IMR-90 (cell line): Measurements from ENCODE around the gene TNNC2. TPM values are rescaled to one million over a fixed set of nuclear protein-coding genes. Genes with fewer than 3 reads are reported as not detected.

Source experiments
- ATAC-seq: fragments of 200-7000 bp; cut with Tn5 transposase; 2 replicates; pipeline ENCODE4 v1.9.1; 2020; ENCODE audit warnings: low read depth, mild to moderate bottlenecking, moderate library complexity
- BruUV-seq: library from RNA; stranded (reverse); fragments of 400-500 nt; replicated peaks from 2 replicates; lab custom pipeline; 2021; lab: Mats Ljungman, UMichigan
- CTCF ChIA-PET: fragments of 300-600 bp; formaldehyde crosslinking; extraction: SDS; loops from one replicate; lab custom pipeline; 2021; ENCODE audit warnings: antibody characterized with exemption; lab: Yijun Ruan, JAX
- POLR2A ChIA-PET: fragments of 300-600 bp; sonication (Branson Sonifier 250); formaldehyde crosslinking; loops from one replicate; lab custom pipeline; 2022; ENCODE audit warnings: antibody characterized with exemption; ENCODE audit not compliant: unreplicated experiment; lab: Charles Lee
- DNase-seq: peaks from one replicate; pipeline ENCODE4 v3.0.0; 2013
- H2AFZ ChIP-seq: replicated peaks from 2 replicates; pipeline ENCODE3; 2013; ENCODE audit warnings: low read length, mild to moderate bottlenecking; ENCODE audit not compliant: poor library complexity
- H2AK5ac ChIP-seq: 2 replicates; pipeline ENCODE4 v1.6.1; 2013; ENCODE audit warnings: low read depth, low read length, inconsistent platforms
- H2AK9ac ChIP-seq: replicated peaks from 2 replicates; pipeline ENCODE3; 2013; ENCODE audit warnings: mild to moderate bottlenecking, low read depth, low read length, moderate library complexity; ENCODE audit not compliant: poor library complexity
- H2BK120ac ChIP-seq: 2 replicates; pipeline ENCODE4 v1.6.1; 2013; ENCODE audit warnings: low read depth, low read length, inconsistent platforms
- H2BK15ac ChIP-seq: 3 replicates; pipeline ENCODE4 v1.6.1; 2013; ENCODE audit warnings: low read depth, low read length, inconsistent platforms
- H2BK20ac ChIP-seq: 2 replicates; pipeline ENCODE4 v1.6.1; 2013; ENCODE audit warnings: low read depth, mild to moderate bottlenecking, inconsistent platforms, low read length, moderate library complexity
- H2BK5ac ChIP-seq: 2 replicates; pipeline ENCODE4 v1.6.1; 2013; ENCODE audit warnings: mild to moderate bottlenecking, low read depth, low read length, inconsistent platforms; ENCODE audit not compliant: poor library complexity, severe bottlenecking
- H3K14ac ChIP-seq: replicated peaks from 2 replicates; pipeline ENCODE4 v1.6.1; 2013; ENCODE audit warnings: low read depth, low read length, inconsistent platforms
- H3K18ac ChIP-seq: 2 replicates; pipeline ENCODE4 v1.6.1; 2013; ENCODE audit warnings: low read depth, low read length, control low read depth
- H3K23ac ChIP-seq: 2 replicates; pipeline ENCODE4 v1.6.1; 2013; ENCODE audit warnings: low read depth, low read length, inconsistent platforms
- H3K27ac ChIP-seq: 2 replicates; pipeline ENCODE4 v1.5.1; 2013; ENCODE audit warnings: mild to moderate bottlenecking, control low read depth, low read length; ENCODE audit not compliant: insufficient read depth
- H3K27me3 ChIP-seq: 2 replicates; pipeline ENCODE4 v1.6.1; 2013; ENCODE audit warnings: low read length; ENCODE audit not compliant: control insufficient read depth, insufficient read depth
- H3K36me3 ChIP-seq: 2 replicates; pipeline ENCODE4 v1.6.1; 2013; ENCODE audit warnings: low read length, mixed read lengths; ENCODE audit not compliant: control insufficient read depth, insufficient read depth
- H3K4ac ChIP-seq: 2 replicates; pipeline ENCODE4 v1.6.1; 2013; ENCODE audit warnings: low read depth, low read length, inconsistent platforms
- H3K4me1 ChIP-seq: 2 replicates; pipeline ENCODE4 v1.6.1; 2013; ENCODE audit warnings: low read length, mixed read lengths; ENCODE audit not compliant: control insufficient read depth, insufficient read depth
- H3K4me2 ChIP-seq: 2 replicates; pipeline ENCODE4 v1.6.1; 2013; ENCODE audit warnings: low read depth, mild to moderate bottlenecking, control low read depth, low read length, moderate library complexity
- H3K4me3 ChIP-seq: 2 replicates; pipeline ENCODE4 v1.5.1; 2013; ENCODE audit warnings: low read depth, mild to moderate bottlenecking, control low read depth, low read length, moderate library complexity; ENCODE audit not compliant: insufficient read depth
- H3K56ac ChIP-seq: 2 replicates; pipeline ENCODE4 v1.6.1; 2013; ENCODE audit warnings: low read length, inconsistent platforms; ENCODE audit not compliant: insufficient read depth; ENCODE audit errors: extremely low read depth
- H3K79me1 ChIP-seq, 2 experiments: 2 replicates each; pipeline ENCODE4 v1.6.1; 2013; ENCODE audit warnings: low read length in 2 of 2, inconsistent platforms in 1 of 2, low read depth in 1 of 2
- H3K9ac ChIP-seq: 2 replicates; pipeline ENCODE4 v1.6.1; 2013; ENCODE audit warnings: low read depth, low read length, control low read depth
- H3K9me1 ChIP-seq: 2 replicates; pipeline ENCODE4 v1.6.1; 2013; ENCODE audit warnings: low read length, inconsistent platforms; ENCODE audit not compliant: insufficient read depth
- H3K9me3 ChIP-seq: 2 replicates; pipeline ENCODE4 v1.6.1; 2013; ENCODE audit warnings: low read length; ENCODE audit not compliant: control insufficient read depth, insufficient read depth
- H4K20me1 ChIP-seq: 2 replicates; pipeline ENCODE4 v1.6.1; 2013; ENCODE audit warnings: low read length, inconsistent platforms; ENCODE audit not compliant: insufficient read depth
- H4K5ac ChIP-seq: 2 replicates; pipeline ENCODE4 v1.6.1; 2013; ENCODE audit warnings: mild to moderate bottlenecking, low read depth, low read length, control low read depth
- H4K8ac ChIP-seq, 2 experiments: 2 replicates each; pipeline ENCODE4 v1.6.1; 2013; ENCODE audit warnings: low read depth in 2 of 2, low read length in 2 of 2, control low read depth in 1 of 2, inconsistent platforms in 1 of 2
- H4K91ac ChIP-seq: 2 replicates; pipeline ENCODE4 v1.6.1; 2013; ENCODE audit warnings: low read depth, low read length, inconsistent platforms; ENCODE audit not compliant: insufficient read depth
- CEBPB ChIP-seq: IDR thresholded peaks from 2 replicates; pipeline ENCODE4 v1.6.1; 2012; ENCODE audit warnings: low read depth, low read length, improper control_type of control experiment
- MAZ ChIP-seq: IDR thresholded peaks from 2 replicates; pipeline ENCODE4 v1.6.1; 2012; ENCODE audit warnings: low read depth, mild to moderate bottlenecking, low read length, improper control_type of control experiment, moderate library complexity, borderline replicate concordance
- RAD21 ChIP-seq: IDR thresholded peaks from 2 replicates; pipeline ENCODE4 v1.6.1; 2012; ENCODE audit warnings: low read length, improper control_type of control experiment
- RFX5 ChIP-seq: IDR thresholded peaks from 2 replicates; pipeline ENCODE4 v1.8.0; 2012; ENCODE audit warnings: low read depth, mild to moderate bottlenecking, low read length, moderate library complexity
- SMC3 ChIP-seq: fragments of 150-350 bp; IDR thresholded peaks from 2 replicates; pipeline ENCODE4 v1.6.1; 2016; ENCODE audit warnings: low read depth, mild to moderate bottlenecking, antibody characterized with exemption, low read length, moderate library complexity
- WGBS, 2 experiments: methylation state at CpG; one replicate each; pipeline versions ENCODE4 v1.1.5 to v1.1.7; 2013; ENCODE audit warnings: missing lambda C conversion rate in 2 of 2; ENCODE audit not compliant: insufficient read length in 1 of 2; ENCODE audit errors: extremely low coverage in 2 of 2; 5-methylcytosine and 5-hydroxymethylcytosine counted together
- dilution Hi-C: fragments of 300-500 bp; cut with HindIII; formaldehyde crosslinking; loops from one replicate; pipeline ENCODE4 v1.14.3; 2018; ENCODE audit warnings: low sequenced_read_pairs; ENCODE audit not compliant: unreplicated experiment
- in situ Hi-C: fragments of 300-500 bp; cut with MboI; formaldehyde crosslinking; loops from 3 replicates; pipeline ENCODE4 v1.14.3; 2019; ENCODE audit warnings: low sequenced_read_pairs, inconsistent platforms, mixed read lengths
- intact Hi-C: fragments of 100-400 bp; cut with micrococcal nuclease; formaldehyde crosslinking; loops from 2 replicates; pipeline ENCODE4 v1.10.0; 2022
- polyA plus RNA-seq, 3 experiments: library from polyadenylated mRNA; depleted of rRNA; stranded (reverse); fragments of >200 nt; gene quantifications; 2 replicates each; pipeline ENCODE4 v1.2.3, GENCODE V29; 2012; ENCODE audit warnings: low replicate concordance in 1 of 3
- total RNA-seq: library from RNA; depleted of rRNA; stranded (reverse); fragments of >200 nt; gene quantifications from 2 replicates; pipeline ENCODE4 v1.2.3, GENCODE V29; 2012

TNNC2 gene
- total and polyA plus RNA-seq, 2 of the 4 experiments (the other 2 are of a cell fraction) = 0.46 TPM; not detected in 1

DNA sequence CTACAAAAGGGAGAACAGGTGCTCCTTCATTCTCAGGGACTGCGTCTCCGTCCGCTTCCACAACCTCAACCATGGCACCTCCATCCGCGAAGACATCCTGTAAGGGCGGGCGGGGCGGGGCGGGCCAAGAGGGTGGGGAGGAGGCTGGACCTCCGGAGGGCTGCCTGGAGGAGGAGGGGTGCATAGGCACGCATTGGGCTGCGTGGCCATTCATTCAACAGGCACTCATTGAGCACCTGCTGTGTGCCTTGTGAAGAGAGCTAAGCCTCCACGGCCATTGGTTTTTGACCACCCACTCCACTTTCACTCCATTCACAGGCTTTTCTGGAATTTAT lies 30.7 kb upstream of the TNNC2 start:
- Histone ChIP-seq H3K18ac (peak overlapping the region; percentile 6; the same call in 1 of the 2 replicates), H3K23ac (no peak overlapping the region), H4K20me1 (no peaks in the 10 kb centered on the region), H3K4me3 (peak overlapping the region; percentile 53), H3K79me1 (peaks cover 23 to 63% of the 10 kb centered on the region in 2 experiments), H2AK5ac (peak overlapping the region; percentile 74), H2BK5ac (peak overlapping the region; percentile 72), H3K9me3 (no peaks in the 10 kb centered on the region), H2AFZ (peak overlapping the region; percentile 97), H3K36me3 (peaks cover 6% of the 10 kb centered on the region; the same call in 1 of the 2 replicates), H3K56ac (no peak overlapping the region), H3K9me1 (peaks cover 8% of the 10 kb centered on the region), H4K91ac (peak overlapping the region; percentile 78), H2BK20ac (no peak overlapping the region), H3K27me3 (no peaks in the 10 kb centered on the region), H3K4me2 (peak overlapping the region; percentile 84), H3K4me1 (peaks cover 8% of the 10 kb centered on the region; the same call in 1 of the 2 replicates), H2BK15ac (no peak overlapping the region), H2BK120ac (peak overlapping the region; percentile 30; the same call in 1 of the 2 replicates), H3K14ac (peak overlapping the region; percentile 73), H3K9ac (peak overlapping the region; percentile 65), H3K27ac (peak overlapping the region; percentile 64), H4K5ac (peak overlapping the region; percentile 91), H4K8ac (peak overlapping the region; percentile 82 to 95), H3K4ac (peak overlapping the region; percentile 81), H2AK9ac (peak overlapping the region; percentile 92)
- TF ChIP-seq RAD21 = no peak
- no peak for TF ChIP-seq SMC3
- no peak for TF ChIP-seq CEBPB
- TF ChIP-seq MAZ = no peak
- no peak for TF ChIP-seq RFX5
- dilution Hi-C loops (no loop called here), intact Hi-C loops (loop anchor here (2.0 kb wide), 2 partner anchors 73 to 77 kb away; partner anchors contain the start of gene PCIF1), in situ Hi-C loops (no loop called here)
- POLR2A ChIA-PET = no interaction called here
- DNase-seq = no peak
- CTCF ChIA-PET = no interaction called here
- peak; percentile 12 for ATAC-seq
- no TSS peak for BruUV-seq
- WGBS, 2 experiments = 18% methylated on average over 2 of the region's 13 CpGs; no CpG with 5 or more reads in 1 of the 2 experiments
